ENCODE results near the gene SRSF6. TPM values are rescaled to one million over a fixed set of nuclear protein-coding genes. Genes with fewer than 3 reads are reported as not detected.

Gene SRSF6
- total RNA-seq, 1 donor from 2014 or later, result 150 TPM

- Histone ChIP-seq H4K20me1 (ENCODE audit: insufficient read depth, low read length) (peaks cover 90% of the 10 kb centered on the region), H3K79me2 (ENCODE audit: insufficient read depth, low read length) (peaks cover 68% of the 10 kb centered on the region), H3K27me3 (ENCODE audit: insufficient read depth, low read length) (no peaks in the 10 kb centered on the region), H3K4me3 (ENCODE audit: insufficient read depth, low read depth, low read length) (no peak overlapping the region), H3K9ac (ENCODE audit: low read length) (no peak overlapping the region), H3K4me2 (ENCODE audit: low read length) (no peak overlapping the region), H2AFZ (ENCODE audit: low read depth, low read length) (no peak overlapping the region), H3K9me3 (ENCODE audit: insufficient read depth, low read depth, low read length) (no peaks in the 10 kb centered on the region), H3K36me3 (ENCODE audit: insufficient read depth, low read length) (peaks cover 73% of the 10 kb centered on the region), H3K27ac (ENCODE audit: low read depth, low read length) (no peak overlapping the region), H3K4me1 (ENCODE audit: insufficient read depth, low read length) (peaks cover 13% of the 10 kb centered on the region)
- Mint-ChIP-seq H3K9me3 (ENCODE audit: unreplicated experiment) (no peaks in the 10 kb centered on the region), H3K36me3 (ENCODE audit: low read depth, unreplicated experiment) (peaks cover 31% of the 10 kb centered on the region), H3K4me1 (ENCODE audit: low read depth, unreplicated experiment) (peaks cover 7% of the 10 kb centered on the region), H3K27ac (ENCODE audit: unreplicated experiment) (no peak overlapping the region), H3K4me3 (ENCODE audit: unreplicated experiment) (no peak overlapping the region), H3K27me3 (ENCODE audit: low read depth, unreplicated experiment) (no peaks in the 10 kb centered on the region)
- TF ChIP-seq CTCF (IDR thresholded peaks at IDR 0.05; ENCODE audit: insufficient read depth, low read depth, low read length) (no peak), EZH2 (IDR thresholded peaks at IDR 0.05; ENCODE audit: insufficient read depth, low read length) (no peak)
- DNase-seq (ENCODE audit: low read depth), result no peak
- no peak for FAIRE-seq
Observed at GRCh38 chr20:43462660-43463526, 5.2 kb downstream of the SRSF6 start.

GRCh38 chr20:43463527-43464218, 6.0 kb downstream of the SRSF6 start:
- H3K4me1 ChIP-seq (ENCODE audit: insufficient read depth, low read length), result peaks cover 13% of the 10 kb centered on the region
- H3K36me3 Mint-ChIP-seq (ENCODE audit: low read depth, unreplicated experiment), result peaks cover 31% of the 10 kb centered on the region
- no peaks in the 10 kb centered on the region for H3K9me3 ChIP-seq (ENCODE audit: insufficient read depth, low read depth, low read length)
- no peak overlapping the region for H3K27ac ChIP-seq (ENCODE audit: low read depth, low read length)
- DNase-seq (ENCODE audit: low read depth) (no peak), FAIRE-seq (no peak)
- no peak overlapping the region for H3K9ac ChIP-seq (ENCODE audit: low read length)
- H3K4me3 Mint-ChIP-seq (ENCODE audit: unreplicated experiment), result no peak overlapping the region
- H3K9me3 Mint-ChIP-seq (ENCODE audit: unreplicated experiment), result no peaks in the 10 kb centered on the region
- H3K27me3 Mint-ChIP-seq (ENCODE audit: low read depth, unreplicated experiment), result no peaks in the 10 kb centered on the region
- H3K4me3 ChIP-seq (ENCODE audit: insufficient read depth, low read depth, low read length), result no peak overlapping the region
- H3K79me2 ChIP-seq (ENCODE audit: insufficient read depth, low read length), result peaks cover 61% of the 10 kb centered on the region
- H3K36me3 ChIP-seq (ENCODE audit: insufficient read depth, low read length), result peaks cover 73% of the 10 kb centered on the region
- H3K27me3 ChIP-seq (ENCODE audit: insufficient read depth, low read length), result no peaks in the 10 kb centered on the region
- H4K20me1 ChIP-seq (ENCODE audit: insufficient read depth, low read length), result peaks cover 95% of the 10 kb centered on the region
- no peak overlapping the region for H2AFZ ChIP-seq (ENCODE audit: low read depth, low read length)
- no peak overlapping the region for H3K4me2 ChIP-seq (ENCODE audit: low read length)
- H3K27ac Mint-ChIP-seq (ENCODE audit: unreplicated experiment), result no peak overlapping the region
- H3K4me1 Mint-ChIP-seq (ENCODE audit: low read depth, unreplicated experiment), result peaks cover 7% of the 10 kb centered on the region
- TF ChIP-seq CTCF (IDR thresholded peaks at IDR 0.05; ENCODE audit: insufficient read depth, low read depth, low read length), result no peak
- TF ChIP-seq EZH2 (IDR thresholded peaks at IDR 0.05; ENCODE audit: insufficient read depth, low read length), result no peak
